ENCODE results near the gene SPC25. TPM values are rescaled to one million over a fixed set of nuclear protein-coding genes. Genes with fewer than 3 reads are reported as not detected.
A peak's percentile ranks its signal among the peaks of the same experiment; 100 is the strongest.

The SPC25 gene
- total and polyA plus RNA-seq, 2 of the 13 experiments (the other 11 are each of a cell fraction or from before 2014, with no cell fraction given) = 11.3 to 26.5 TPM

- WGBS (ENCODE audit: low lambda C conversion rate) = 54% methylated on average over 2 of the region's 2 CpGs
- Histone ChIP-seq H3K79me2 (ENCODE audit: insufficient read depth, low read length) (no peaks in the 10 kb centered on the region), H3K4me2 (ENCODE audit: low read depth, low read length) (no peak overlapping the region), H4K20me1 (ENCODE audit: insufficient read depth, low read length) (no peaks in the 10 kb centered on the region), H3K4me3 (replicated peaks in 1 of 3; ENCODE audit: insufficient read depth in 1 of 3, low read depth in 2 of 3, low read length in 3 of 3) (no peak overlapping the region), H3K9ac (ENCODE audit: insufficient read depth, low read depth, low read length) (no peak overlapping the region), H3K9me3 (ENCODE audit: low read length) (no peaks in the 10 kb centered on the region), H3K4me1 (ENCODE audit: insufficient read depth, low read length) (peaks cover 14% of the 10 kb centered on the region), H3K27ac (ENCODE audit: extremely low read length, insufficient read depth, low read length) (no peak overlapping the region), H2AFZ (ENCODE audit: low read length) (no peak overlapping the region), H3K27me3 (ENCODE audit: control insufficient read depth in 1 of 2, insufficient read depth in 2 of 2, low read length in 2 of 2) (no peaks in the 10 kb centered on the region), H3K36me3 (replicated peaks in 1 of 2; ENCODE audit: control insufficient read depth in 1 of 2, insufficient read depth in 2 of 2, low read length in 2 of 2) (peaks cover 0 to 1% of the 10 kb centered on the region in 2 experiments; a peak in 2 of 5 replicates)
- intact Hi-C loops (cut with micrococcal nuclease; ENCODE audit: unreplicated experiment) = loop anchor here (1.0 to 2.0 kb wide), 2 partner anchors 76 to 503 kb away; no protein-coding TSS in a partner anchor
- peak; percentile 97 for ATAC-seq
- POLR2A ChIA-PET = no interaction called here
- BruUV-seq (replicated peaks) = no TSS peak
- CTCF ChIA-PET (ENCODE audit: low intra/inter-chr PET ratio, low total read pairs) = interaction anchor here (0.6 to 1.0 kb wide), 4 partner anchors 27 to 503 kb away, joined by 3 to 4 read pairs (median 3); no protein-coding TSS in a partner anchor
- in situ Hi-C loops (cut with HindIII; ENCODE audit: extremely low pct_ligation_motif_present, low pct_unique_long_range_greater_than_20kb) = no loop called here
- FAIRE-seq = no peak
- DNase-seq (ENCODE audit: low spot score) = peak; percentile 73
- TF ChIP-seq ZNF44 (CRISPR knock-in tag; IDR thresholded peaks at IDR 0.05) = no peak
- TF ChIP-seq ELF4 (CRISPR knock-in tag; IDR thresholded peaks at IDR 0.05; ENCODE audit: borderline replicate concordance) = no peak
- no peak for TF ChIP-seq CREM (IDR thresholded peaks at IDR 0.05)
- TF ChIP-seq CREM (CRISPR knock-in tag; IDR thresholded peaks at IDR 0.05) = no peak
- TF ChIP-seq ZBTB40 (IDR thresholded peaks at IDR 0.05) = no peak
- TF ChIP-seq ZBTB40 (CRISPR knock-in tag; IDR thresholded peaks at IDR 0.05) = 0 out of 2 replicates have a peak, but pooled peaks have one; percentile 26
- no peak for TF ChIP-seq PAWR (CRISPR knock-in tag; IDR thresholded peaks at IDR 0.05; ENCODE audit: borderline replicate concordance)
- TF ChIP-seq RNF2 (conservative IDR thresholded peaks at IDR 0.05; ENCODE audit: low read depth) = no peak
- no peak for TF ChIP-seq THYN1 (CRISPR knock-in tag; IDR thresholded peaks at IDR 0.05; ENCODE audit: borderline replicate concordance, low read depth)
- no peak for TF ChIP-seq HMG20B (CRISPR knock-in tag; conservative IDR thresholded peaks at IDR 0.05)
- TF ChIP-seq TOPORS (CRISPR knock-in tag; IDR thresholded peaks at IDR 0.05) = no peak
- TF ChIP-seq SNAPC4 (CRISPR knock-in tag; IDR thresholded peaks at IDR 0.05) = no peak
These were observed 40.6 kb downstream of the SPC25 start for GRCh38 chr2:168849610-168850009.

Measured in HepG2 (cell line).